Islet precursor cell (in vitro differentiated cells): ENCODE data around the gene CCDC78.
"Not testable (repeated sequence)": the region's sequence is repeated elsewhere in the genome, so short reads cannot be mapped to it uniquely, and the experiment has no call there.

Experiments
- DNase-seq: peaks from one replicate; pipeline ENCODE4 v3.0.0-alpha.2; 2018

The CCDC78 gene

DNA sequence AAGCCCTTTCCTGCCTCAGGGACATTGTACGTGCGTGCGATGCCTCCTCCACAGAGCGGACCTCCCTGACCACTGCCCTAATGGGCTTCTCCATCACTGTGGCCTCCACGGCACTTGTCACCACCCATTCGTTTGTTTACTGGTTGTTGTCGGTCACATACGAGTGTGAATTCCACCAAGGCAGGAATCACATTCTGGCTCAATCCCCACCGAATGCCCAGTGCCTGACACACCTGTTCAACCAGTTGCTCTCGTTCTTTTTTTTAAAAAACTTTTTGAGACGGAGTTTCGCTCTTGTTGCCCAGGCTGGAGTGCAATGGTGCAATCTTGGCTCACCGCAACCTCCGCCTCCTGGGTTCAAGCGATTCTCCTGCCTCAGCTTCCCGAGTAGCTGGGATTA, 35.0 kb downstream of the CCDC78 start:
- DNase-seq, result not testable (repeated sequence)

DNA sequence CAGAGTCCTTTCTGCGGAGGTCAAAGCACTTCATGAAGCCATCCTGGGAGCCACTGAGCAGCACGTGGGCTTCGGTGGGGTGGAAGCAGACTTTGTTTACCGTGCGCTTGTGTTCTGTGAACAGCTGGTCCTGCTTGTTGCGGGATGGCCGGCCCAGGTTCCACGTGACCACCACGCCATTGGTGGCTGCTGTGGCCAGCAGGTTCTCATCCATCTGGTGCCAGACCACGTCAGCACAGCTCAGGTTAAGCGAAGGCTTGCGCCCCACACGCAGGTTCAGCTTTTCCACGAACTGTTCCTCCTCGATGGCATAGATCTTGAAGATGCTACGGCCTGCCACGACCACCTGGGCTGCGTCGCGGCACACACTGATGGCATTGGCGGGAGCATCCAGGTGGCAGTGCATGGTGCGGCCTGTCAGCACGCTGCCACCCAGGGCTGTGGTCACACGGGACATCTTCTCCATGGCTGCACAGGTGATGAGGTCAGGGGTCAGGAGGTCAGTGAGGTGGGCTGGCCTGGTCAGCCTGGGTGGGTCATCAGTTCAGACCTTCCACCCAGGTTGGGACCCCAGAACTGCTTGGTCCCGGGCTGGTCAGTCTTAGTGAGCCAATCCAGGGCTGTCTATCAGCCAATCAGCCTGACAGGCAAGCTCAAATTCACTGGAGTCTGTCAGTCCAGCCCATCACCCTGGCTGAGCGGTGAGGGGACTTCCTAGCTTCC, 36.9 kb downstream of the CCDC78 start:
- DNase-seq, result no peak

DNA sequence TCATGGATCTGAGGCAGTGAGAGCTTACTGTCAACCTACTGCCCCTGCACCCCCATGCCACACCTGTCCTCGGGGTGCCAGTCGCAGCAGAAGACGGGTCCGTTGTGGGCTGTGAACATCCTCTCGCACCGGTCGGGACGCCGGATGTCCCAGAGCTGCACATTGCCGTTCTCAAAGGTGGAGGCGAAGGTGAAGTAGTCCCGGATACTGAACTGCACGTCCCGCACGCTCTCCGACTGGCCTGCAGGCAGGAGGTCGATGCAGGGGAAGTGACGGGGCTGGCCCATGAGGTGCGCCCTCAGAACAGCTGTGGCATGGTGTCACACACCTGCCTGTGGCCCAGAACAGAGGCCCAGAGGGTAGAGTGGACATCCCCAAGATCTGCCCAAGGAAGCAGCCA, 38.7 kb downstream of the CCDC78 start:
- no peak for DNase-seq

DNA sequence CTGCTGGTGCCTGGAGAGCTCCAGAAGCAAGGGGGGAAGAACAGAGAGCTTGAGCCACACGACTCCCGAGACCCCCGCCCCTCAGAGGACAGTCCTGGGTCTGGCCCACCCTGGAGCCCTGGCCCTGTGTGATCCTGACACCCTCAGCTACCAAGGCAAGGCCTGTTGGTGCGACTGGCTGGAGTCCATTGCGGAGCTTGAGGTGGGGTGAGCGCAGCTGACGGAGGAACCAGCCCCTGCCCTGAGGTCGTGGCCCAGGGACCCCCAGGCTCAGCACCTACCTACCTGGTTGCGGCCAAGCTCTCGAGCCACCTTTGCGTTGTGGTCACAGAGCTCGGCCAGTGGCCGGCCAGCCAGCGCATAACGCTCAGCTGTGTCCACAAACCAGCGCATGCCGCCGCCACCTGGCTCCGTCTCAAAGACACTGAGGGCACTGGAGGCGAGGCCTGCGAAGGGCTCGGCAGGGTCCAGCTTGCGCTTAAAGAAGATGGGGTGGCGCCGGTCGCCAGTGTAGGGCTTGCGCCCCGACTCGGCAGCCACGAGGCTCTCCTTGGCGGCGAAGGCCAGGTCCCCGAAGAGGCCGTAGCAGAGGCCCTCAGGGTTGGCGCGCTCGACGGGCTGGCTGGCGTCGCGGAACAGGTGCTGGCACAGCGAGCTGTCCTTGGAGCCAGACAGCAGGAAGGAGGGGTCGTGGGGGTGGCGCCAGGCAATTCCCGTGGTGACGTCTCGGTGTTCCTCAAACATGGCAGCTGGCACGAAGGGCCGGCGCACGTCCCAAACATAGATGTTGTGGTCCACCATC, 39.6 kb downstream of the CCDC78 start:
- no peak for DNase-seq

DNA sequence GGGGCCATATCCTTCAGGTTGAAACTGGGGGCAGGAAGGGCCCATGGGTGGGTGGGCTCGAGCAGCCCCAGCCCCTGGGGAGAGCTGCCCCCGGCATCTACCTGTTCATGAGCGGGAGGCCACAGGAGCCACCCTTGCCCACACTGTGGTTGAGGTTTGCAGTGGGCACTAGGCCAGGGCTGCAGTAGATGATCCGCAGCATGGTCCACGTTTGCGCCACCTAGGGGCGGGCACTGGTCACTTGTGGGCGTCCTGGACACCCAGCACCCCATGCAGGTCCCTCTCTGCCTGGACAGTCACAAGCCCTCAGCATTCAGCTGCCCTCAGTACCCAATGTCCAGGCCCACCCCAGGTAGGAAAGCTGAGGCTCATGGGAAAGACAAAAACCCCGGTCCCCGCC, 40.3 kb downstream of the CCDC78 start:
- DNase-seq, result no peak

DNA sequence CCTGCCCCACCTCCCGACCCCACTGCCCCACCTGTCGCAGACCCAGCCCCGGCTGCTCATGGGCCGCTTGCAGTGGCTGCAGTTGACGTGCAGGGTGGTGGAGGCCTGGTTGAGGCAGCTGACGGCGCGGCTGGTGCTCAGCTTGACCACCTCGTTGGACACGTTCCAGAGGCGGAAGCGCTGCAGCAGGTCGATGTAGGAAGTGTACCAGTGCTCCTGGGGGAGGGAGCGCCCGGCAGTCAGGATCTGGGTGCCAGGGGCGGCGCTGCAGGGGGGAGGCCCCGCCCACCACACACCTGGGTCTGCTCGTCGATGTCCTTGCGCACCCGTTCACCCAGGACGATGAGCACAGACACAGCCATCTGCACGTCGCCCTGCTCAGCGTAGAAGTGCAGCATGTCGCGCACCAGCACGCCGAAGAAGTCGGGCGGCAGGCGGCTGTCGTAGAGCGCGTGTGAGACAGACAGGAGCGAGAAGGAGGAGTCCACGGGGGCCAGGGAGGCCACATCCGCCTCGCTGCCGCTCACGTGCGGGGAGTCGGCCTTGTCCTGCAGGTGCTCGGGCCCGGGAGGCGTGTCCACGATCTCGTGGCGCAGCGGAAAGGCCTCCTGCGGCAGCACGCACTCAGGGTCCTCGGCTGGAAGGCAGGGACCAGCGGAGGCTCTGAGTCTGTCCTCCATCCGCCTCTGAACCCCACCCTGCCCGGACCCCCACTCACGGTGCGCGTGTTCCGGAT, 41.1 kb downstream of the CCDC78 start:
- DNase-seq, result no peak

DNA sequence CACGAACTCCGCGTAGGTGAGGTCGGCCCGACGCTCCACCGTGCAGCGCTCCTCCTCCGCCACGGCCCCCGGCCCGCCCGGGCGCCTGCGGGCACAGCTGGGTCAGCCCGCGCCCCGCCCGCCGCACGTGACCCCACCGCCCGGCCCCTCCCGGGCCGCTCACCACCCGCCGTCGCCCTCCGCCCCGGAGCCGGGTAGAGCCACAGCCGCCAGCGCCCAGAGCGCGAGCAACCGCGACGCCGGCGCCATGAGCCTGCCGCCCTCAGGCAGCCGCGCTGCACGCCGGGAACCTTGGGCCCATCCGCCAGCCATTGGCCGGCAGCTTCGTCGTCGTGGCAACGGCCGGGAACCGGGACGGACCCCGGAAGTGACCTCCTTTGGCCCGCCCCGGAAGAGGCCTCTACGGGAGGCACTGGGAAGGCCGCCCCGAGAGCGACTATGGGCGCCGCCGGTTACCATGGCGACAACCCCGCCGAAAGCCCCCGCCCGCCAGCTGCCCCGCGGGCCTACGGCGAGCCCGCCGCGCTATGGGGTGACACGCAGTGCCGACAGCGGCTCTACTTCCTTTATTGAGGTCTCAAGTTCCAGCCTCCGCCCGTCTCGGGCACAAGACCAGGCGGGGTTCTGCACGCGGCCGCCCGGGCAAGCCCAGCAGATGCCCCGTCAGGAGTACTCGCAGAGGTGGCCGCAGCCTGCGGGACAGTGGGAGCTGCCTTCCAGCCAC, 42.0 kb downstream of the CCDC78 start, which contains the start of gene JMJD8:
Gene JMJD8 (minus strand): TSS at position 264 of the 724 bp plus-strand sequence. CDS start 15 bp downstream, at position 249.
- peak; percentile 97 for DNase-seq

DNA sequence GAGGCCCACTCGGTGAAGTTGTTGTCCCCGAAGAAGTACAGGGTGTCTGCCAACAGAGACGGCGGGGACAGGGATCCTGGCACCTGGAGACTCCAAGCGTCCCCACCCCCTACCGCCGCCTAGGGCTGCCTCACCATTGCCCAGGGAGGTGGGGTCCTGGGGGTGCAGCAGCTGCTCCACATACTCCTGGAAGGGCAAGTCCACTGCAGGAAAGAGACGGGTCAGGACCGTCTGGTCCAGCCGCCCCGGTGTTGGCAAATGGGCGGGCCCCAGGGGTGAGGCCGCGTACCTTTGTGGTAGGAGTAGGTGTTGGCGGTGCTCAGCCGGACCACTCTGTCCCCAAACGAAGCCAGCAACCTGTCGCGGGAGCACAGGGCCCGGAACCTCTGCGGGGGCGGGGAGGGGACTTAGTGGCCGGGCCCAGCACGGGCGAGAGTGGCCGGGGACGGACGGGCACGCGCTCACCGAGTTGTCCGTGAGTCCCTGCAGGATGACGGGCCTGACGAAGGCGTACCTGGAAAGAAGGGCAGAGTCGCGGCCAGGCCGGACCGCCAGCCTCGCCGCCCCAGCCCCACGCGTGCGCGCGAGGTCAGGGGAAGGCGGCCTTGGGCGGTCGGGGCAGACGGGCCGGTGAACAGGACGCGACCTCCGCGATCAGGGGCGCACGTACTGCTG, 42.7 kb downstream of the CCDC78 start:
- no peak for DNase-seq

DNA sequence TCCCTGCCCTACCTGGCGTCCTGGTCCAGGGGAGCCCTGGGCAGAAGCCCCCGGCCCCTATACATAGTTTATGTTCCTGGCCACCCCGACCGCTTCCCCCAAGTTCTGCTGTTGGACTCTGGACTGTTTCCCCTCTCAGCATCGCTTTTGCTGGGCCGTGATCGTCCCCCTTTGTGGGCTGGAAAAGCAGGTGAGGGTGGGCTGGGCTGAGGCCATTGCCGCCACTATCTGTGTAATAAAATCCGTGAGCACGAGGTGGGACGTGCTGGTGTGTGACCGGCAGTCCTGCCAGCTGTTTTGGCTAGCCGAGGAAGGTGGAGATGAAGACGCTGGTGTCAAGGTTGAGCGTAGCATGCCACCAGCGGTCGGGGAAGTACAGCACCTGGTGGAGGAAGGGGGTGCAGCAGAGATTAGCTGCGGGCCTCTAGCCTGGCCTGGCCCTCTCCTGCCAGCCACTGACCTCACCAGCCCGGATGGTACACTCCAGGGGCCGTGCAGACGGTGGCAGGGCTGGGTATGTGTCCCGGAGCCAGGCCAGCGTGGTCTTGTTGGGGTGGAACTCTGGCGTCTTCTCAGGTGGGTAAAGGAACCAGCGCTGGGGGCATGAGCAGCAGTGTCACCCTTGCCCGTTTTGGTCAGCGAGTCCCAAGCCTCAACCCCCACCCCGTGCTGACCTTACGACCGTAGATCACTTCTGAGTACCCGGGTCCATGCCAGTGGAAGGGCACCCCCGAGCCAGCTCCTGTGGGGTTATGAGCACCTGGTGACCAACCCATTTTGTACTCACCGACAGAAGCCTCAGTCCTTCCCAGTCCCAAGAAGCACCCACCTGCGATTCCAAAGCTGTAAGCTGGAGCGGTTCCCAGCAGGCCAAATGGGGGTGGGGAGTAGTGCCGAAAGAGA, 43.5 kb downstream of the CCDC78 start:
- DNase-seq, result no peak

DNA sequence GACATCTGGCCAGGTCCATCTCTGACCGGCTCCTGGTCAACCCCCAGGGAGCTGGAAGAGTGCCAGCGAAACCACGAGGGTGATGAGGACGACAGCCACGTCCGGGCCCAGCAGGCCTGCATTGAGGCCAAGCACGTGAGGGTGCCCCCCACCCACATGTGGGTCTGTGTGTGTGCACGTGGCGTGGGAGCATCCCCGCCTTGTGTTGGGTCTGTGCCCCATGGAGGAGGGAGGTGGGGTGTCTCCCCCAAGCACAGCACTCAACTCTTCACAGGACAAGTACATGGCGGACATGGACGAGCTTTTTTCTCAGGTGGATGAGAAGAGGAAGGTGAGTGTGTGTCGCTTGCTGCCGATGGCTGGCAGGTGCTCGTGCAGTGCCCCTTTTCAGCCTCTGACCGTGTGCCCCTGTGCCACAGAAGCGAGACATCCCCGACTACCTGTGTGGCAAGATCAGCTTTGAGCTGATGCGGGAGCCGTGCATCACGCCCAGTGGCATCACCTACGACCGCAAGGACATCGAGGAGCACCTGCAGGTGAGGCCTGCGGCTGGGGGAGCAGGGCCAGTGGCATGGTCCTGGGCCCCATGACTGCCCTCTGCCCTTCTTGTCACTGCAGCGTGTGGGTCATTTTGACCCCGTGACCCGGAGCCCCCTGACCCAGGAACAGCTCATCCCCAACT, 44.4 kb downstream of the CCDC78 start:
- no peak for DNase-seq

DNA sequence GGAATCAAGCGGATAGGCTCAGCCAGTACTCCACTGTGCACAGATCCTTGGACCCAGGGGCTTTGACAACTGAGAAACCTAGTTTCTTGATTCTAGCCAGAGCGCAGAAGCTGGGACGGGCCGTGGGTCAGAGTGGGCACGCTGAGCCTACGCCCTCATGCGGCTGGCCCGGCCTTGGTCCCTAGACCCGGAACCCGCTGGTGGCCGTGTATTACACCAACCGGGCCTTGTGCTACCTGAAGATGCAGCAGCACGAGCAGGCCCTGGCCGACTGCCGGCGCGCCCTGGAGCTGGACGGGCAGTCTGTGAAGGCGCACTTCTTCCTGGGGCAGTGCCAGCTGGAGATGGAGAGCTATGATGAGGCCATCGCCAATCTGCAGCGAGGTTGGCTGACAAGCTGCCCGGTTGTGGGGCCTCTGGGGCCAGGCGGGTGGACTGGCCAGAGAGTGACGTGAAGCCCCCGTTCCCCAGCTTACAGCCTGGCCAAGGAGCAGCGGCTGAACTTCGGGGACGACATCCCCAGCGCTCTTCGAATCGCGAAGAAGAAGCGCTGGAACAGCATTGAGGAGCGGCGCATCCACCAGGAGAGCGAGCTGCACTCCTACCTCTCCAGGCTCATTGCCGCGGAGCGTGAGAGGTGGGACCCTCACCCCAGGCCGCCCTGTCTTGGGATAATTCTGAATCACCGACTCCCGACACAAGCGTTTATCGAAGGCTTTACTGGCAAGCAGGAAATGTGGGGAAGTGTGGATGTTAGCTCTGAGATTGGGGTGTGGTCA, 45.1 kb downstream of the CCDC78 start:
- peak; percentile 70 for DNase-seq

DNA sequence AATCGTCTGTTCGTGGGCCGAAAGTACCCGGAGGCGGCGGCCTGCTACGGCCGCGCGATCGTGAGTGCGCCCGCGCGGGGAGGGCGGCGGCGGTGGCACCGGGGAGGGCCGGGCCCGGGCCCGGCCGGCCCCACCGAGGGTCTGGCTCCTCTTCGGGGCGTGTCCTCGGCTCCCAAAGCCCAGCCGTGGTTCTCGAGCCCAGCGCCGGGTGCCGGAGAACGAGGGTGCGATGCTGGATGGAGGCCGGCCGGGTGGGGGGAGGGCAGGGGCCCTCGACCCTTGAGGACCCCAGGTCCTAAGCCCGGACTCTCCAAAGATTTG, 45.7 kb downstream of the CCDC78 start:
- DNase-seq, result no peak

DNA sequence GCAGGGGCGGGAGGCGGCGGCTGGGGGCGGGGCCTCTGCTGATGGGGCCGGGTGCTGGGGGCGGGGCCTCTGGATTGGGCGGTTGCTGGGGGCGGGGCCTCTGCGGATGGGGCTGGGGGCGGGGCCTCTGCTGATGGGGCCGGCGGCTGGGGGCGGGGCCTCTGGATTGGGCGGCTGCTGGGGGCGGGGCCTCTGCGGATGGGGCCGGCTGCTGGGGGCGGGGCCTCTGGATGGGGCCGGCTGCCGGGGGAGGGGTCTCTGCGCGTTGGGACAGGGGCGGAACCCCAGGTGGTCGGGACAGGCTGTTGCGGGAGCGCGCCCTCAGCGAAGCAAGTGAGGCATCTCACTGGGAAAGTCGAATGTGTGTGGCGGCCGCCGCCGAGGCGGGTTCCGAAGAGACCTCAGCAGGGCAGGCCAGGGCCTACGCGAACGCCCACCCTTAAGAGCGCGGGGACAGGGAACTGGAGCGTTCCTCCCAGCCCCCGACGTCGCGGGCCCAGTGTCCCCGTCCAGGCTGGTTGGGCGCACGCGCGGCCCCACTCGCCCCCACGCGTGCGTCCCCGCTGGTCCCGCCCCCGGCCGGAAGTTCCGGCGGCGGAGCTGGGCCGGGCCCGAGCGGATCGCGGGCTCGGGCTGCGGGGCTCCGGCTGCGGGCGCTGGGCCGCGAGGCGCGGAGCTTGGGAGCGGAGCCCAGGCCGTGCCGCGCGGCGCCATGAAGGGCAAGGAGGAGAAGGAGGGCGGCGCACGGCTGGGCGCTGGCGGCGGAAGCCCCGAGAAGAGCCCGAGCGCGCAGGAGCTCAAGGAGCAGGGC, 46.2 kb downstream of the CCDC78 start, which contains the start of gene STUB1:
Gene STUB1 (plus strand): TSS at position 597 of the 811 bp plus-strand sequence. CDS start 116 bp downstream, at position 713.
- DNase-seq, result peak; percentile 96

DNA sequence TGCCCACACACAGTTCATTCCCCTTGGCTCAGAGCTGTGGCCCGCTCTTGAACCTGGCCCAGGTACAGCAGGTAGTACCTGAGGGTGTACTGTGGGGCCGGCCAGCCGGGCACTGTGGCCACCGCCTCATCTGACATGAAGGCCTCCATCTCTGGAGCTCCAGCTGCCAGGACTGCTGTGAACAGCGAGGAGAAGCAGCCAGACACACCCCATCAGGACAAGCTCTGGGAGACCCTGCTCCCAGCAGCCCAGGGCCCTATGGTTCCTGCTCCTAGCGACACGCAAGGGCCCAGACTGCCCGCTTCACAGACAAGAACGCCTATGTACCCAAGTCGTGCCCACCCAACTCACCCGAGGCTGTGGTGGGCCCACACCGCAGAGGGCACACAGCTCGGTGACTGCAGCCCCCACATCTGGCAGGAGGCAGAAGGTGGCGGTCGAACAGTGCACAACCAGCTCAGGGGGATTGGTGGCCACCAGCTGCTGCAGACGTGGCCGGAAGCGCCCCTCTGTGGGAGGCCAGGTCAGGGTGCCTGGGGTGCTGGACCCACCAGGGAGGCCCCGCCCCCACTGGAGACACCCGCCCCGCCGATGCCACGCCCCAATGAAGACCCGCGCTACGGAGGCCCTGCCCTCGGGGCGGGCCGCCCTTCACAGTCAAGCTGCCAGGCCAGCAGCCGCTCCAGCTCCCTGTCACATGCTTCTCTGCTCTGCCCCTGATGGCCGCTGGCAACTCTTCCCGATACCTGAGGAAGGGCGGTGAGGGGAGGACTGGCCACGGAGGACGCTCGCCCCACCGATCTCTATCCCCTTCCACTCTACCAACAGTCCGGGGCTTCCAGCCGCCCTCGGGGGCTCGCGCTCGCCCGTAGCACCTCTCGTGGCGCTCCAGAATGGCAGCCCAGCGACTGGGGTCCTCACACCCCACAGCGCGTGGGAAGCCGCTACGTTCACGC, 47.1 kb downstream of the CCDC78 start:
- DNase-seq, result peak; percentile 90

DNA sequence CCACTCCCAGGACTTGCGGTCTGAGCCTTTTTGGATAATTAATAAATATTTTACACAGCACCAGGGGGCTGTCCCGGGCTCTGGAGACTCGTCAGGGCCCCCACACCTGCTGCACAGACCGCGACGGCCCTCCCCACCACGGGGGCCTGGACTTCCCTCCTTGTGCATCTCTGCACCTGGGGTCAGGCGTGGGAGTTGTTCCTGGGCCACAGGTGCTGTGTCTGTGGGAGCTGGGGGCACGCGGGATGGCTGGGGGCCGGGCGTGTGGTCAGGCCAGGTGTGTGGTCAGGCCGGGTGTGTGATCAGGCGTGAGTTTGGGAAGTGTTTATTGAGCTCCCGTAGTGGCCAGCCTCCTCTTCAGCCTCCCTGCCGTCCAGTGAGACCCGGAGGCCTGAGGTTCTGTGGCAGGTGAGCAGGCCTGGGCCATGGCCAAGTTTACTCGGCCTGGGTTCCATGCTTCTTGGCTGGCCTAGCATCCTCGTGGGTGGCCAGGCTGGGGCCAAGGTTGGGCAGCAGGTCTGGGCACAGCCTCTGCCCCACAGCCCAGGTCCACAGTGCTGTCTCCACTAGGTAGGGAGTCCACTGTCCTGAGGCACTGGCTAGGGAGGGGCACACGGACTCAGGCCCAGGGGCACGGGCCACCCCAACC, 47.9 kb downstream of the CCDC78 start:
- DNase-seq, result no peak

DNA sequence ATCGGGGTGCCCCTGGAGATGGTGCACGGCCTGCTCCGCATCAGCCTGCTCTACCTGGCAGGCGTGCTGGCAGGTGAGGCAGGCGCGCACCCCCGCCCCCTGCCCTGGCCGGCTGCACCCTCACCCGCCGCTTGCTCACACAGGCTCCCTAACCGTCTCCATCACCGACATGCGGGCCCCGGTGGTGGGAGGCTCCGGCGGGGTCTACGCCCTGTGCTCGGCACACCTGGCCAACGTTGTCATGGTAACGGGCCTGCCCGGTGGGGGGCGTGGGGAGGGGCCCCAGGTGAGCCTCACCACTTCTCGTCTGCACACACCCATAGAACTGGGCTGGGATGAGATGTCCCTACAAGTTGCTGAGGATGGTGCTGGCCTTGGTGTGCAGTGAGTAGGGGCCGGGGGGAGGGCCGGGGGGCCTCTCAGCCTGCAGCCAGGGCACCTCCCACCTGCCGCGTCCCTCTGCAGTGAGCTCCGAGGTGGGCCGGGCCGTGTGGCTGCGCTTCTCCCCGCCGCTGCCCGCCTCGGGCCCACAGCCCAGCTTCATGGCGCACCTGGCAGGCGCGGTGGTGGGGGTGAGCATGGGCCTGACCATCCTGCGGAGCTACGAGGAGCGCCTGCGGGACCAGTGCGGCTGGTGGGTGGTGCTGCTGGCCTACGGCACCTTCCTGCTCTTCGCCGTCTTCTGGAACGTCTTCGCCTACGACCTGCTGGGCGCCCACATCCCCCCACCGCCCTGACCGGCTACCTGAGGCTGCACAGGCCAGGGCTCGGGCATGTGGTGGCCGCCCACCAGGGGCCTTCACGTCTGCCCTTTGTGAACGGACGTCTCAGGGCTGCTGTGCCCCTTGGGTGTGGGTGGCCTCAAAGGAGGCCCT, 48.7 kb downstream of the CCDC78 start:
- no peak for DNase-seq
